ENCODE data around the gene TPT1. TPM values are rescaled to one million over a fixed set of nuclear protein-coding genes. Genes with fewer than 3 reads are reported as not detected.

The TPT1 gene
- total and polyA plus RNA-seq, 7 experiments from 2014 or later = 3,943 to 13,134 (median 5,986) TPM

GRCh38 chr13:45325806-45326205 is 15.2 kb downstream of the TPT1 start:
- Mint-ChIP-seq H3K4me1 (peaks cover 20 to 50% (median 40%) of the 10 kb centered on the region in 7 donors), H3K36me3 (peaks cover 0 to 4% (median 0%) of the 10 kb centered on the region in 5 donors), H3K27ac (peak overlapping the region in 2 of 9 donors; percentile 51 to 72), H3K4me3 (no peak overlapping the region), H3K27me3 (no peaks in the 10 kb centered on the region), H3K9me3 (no peaks in the 10 kb centered on the region)
- Histone ChIP-seq H3K9me3 (ENCODE audit: control insufficient read depth in 2 of 3, low read length in 3 of 3) (no peaks in the 10 kb centered on the region), H3K27ac (ENCODE audit: low read depth, low read length) (no peak overlapping the region), H3K4me1 (ENCODE audit: control insufficient read depth in 2 of 2, insufficient read depth in 2 of 2, low read length in 2 of 2) (peaks cover 14 to 34% of the 10 kb centered on the region in 2 donors), H3K27me3 (ENCODE audit: control insufficient read depth in 2 of 2, insufficient read depth in 2 of 2, low read length in 2 of 2) (no peaks in the 10 kb centered on the region), H3K36me3 (ENCODE audit: control insufficient read depth in 2 of 3, insufficient read depth in 3 of 3, low read length in 3 of 3) (no peaks in the 10 kb centered on the region), H3K4me3 (ENCODE audit: low read length) (no peak overlapping the region)
- intact Hi-C loops (cut with micrococcal nuclease) = no loop called here
- no peak for DNase-seq
- ATAC-seq = peak; percentile 33
- CTCF ChIA-PET = no interaction called here
- POLR2A ChIA-PET = interaction anchor here (0.8 to 1.3 kb wide), 2 partner anchors 11 to 15 kb away, joined by 3 to 5 read pairs; partner anchors contain the start of gene TPT1

DNA sequence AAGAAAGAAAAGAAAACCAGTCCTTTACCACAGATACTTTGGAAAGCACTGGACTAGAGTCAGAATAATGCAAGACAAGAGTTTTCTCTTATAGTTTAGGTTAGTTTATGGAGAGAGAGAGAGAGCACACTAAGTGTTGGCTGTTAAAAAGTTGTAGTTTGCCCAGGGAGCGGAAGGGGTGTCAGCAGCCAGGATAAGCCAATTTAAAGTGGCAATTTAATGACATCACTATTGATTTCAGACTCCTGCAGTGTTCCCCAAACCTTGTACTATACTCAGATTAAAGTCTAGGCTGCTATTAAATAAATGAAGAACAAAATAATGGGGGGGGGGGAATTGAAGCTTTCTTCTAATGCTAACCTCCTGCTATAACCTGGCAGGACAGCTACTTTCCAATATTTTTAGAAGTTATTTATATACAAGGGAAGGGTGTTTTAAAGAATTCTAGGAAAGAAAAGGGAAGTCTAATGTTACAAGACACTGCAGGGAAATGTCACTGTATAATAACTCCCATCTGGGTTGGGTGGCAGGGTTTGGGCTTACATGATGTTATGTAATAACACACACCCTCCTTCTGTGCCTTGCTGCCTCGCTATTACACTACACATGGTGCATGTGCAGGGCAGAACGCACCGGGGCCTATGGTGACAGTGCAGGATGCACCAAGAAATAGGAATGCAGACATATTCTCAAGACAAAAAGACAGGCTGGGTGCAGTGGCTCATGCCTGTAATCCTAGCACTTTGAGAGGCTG is 19.9 kb downstream of the TPT1 start:
- ChIA-PET CTCF (interaction anchor here (0.6 to 1.1 kb wide), 2 partner anchors 11 to 373 kb away, joined by 5 read pairs; no protein-coding TSS in a partner anchor), POLR2A (no interaction called here)
- no peak overlapping the region for H3K27ac ChIP-seq (ENCODE audit: low read depth, low read length)
- ATAC-seq (peak; percentile 63), DNase-seq (no peak)
- no peak overlapping the region for H3K27ac Mint-ChIP-seq
- no peaks in the 10 kb centered on the region for H3K36me3 ChIP-seq (ENCODE audit: control insufficient read depth in 2 of 3, insufficient read depth in 3 of 3, low read length in 3 of 3)
- H3K27me3 ChIP-seq (ENCODE audit: control insufficient read depth in 2 of 2, insufficient read depth in 2 of 2, low read length in 2 of 2) = no peaks in the 10 kb centered on the region
- intact Hi-C loops (cut with micrococcal nuclease) = no loop called here
- H3K27me3 Mint-ChIP-seq = peaks cover 0 to 2% (median 0%) of the 10 kb centered on the region in 5 donors
- H3K9me3 ChIP-seq (ENCODE audit: control insufficient read depth in 2 of 3, low read length in 3 of 3) = no peaks in the 10 kb centered on the region
- H3K36me3 Mint-ChIP-seq = no peaks in the 10 kb centered on the region
- no peak overlapping the region for H3K4me3 ChIP-seq (ENCODE audit: low read length)
- no peak overlapping the region for H3K4me3 Mint-ChIP-seq
- no peaks in the 10 kb centered on the region for H3K4me1 ChIP-seq (ENCODE audit: control insufficient read depth in 2 of 2, insufficient read depth in 2 of 2, low read length in 2 of 2)
- peaks cover 0 to 11% (median 7%) of the 10 kb centered on the region in 7 donors for H3K4me1 Mint-ChIP-seq
- H3K9me3 Mint-ChIP-seq = no peaks in the 10 kb centered on the region

DNA sequence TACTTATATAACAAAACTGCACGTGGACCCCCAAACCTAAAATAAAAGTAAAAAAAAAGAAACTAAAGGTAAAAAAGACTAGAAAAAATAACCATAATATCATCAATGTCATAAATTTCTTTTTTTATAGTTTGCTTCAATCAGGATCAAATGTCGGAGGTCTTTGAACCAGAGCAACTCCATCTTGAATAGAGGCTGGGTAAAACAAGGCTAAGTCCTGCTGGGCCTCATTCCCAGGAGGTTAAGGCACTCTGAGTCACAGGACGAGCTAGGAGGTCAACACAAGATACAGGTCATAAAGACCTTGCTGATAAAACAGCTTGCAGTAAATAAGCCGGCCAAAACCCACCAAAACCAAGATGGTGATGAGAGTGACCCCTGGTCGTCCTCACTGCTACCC is 24.0 kb downstream of the TPT1 start:
- H3K27ac ChIP-seq (ENCODE audit: low read depth, low read length) = no peak overlapping the region
- H3K4me3 Mint-ChIP-seq = no peak overlapping the region

DNA sequence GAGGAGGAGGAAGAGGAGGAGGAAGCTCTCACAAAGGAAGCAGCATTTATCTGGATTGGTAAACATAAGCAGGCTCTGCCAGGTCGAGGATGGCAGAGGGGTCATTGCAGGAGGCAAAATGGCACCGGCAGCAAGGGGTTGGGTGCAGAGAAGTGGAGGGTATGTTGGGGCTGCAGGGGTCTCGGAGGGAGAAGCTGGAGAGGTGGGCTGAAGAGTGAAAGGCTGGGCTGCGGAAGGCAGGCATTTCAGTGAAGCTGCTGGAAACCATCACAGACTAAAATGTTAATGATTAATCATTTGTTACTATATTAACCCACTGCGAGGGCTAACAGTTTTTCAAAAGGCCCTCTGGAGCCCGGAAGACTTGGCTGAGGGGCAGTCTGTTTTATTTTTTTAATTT is 24.6 kb downstream of the TPT1 start:
- peaks cover 0 to 6% (median 0%) of the 10 kb centered on the region in 5 donors for H3K27me3 Mint-ChIP-seq
- no peaks in the 10 kb centered on the region for H3K36me3 ChIP-seq (ENCODE audit: control insufficient read depth in 2 of 3, insufficient read depth in 3 of 3, low read length in 3 of 3)
- ChIA-PET CTCF (no interaction called here), POLR2A (no interaction called here)
- H3K27me3 ChIP-seq (ENCODE audit: control insufficient read depth in 2 of 2, insufficient read depth in 2 of 2, low read length in 2 of 2) = no peaks in the 10 kb centered on the region
- peaks cover 0 to 1% (median 0%) of the 10 kb centered on the region in 11 donors for H3K9me3 Mint-ChIP-seq
- H3K27ac Mint-ChIP-seq = no peak overlapping the region
- ATAC-seq (no peak), DNase-seq (no peak)
- H3K4me1 Mint-ChIP-seq = peaks cover 0 to 14% (median 2%) of the 10 kb centered on the region in 7 donors
- no peak overlapping the region for H3K4me3 ChIP-seq (ENCODE audit: low read length)
- H3K27ac ChIP-seq (ENCODE audit: low read depth, low read length) = no peak overlapping the region
- no peak overlapping the region for H3K4me3 Mint-ChIP-seq
- H3K9me3 ChIP-seq (ENCODE audit: control insufficient read depth in 2 of 3, low read length in 3 of 3) = no peaks in the 10 kb centered on the region
- peaks cover 0 to 4% of the 10 kb centered on the region in 2 donors for H3K4me1 ChIP-seq (ENCODE audit: control insufficient read depth in 2 of 2, insufficient read depth in 2 of 2, low read length in 2 of 2)
- intact Hi-C loops (cut with micrococcal nuclease) = no loop called here
- no peaks in the 10 kb centered on the region for H3K36me3 Mint-ChIP-seq

More for the DNA sequence above, 24.0 kb downstream of the TPT1 start:
- POLR2A ChIA-PET = no interaction called here
- no peaks in the 10 kb centered on the region for H3K27me3 ChIP-seq (ENCODE audit: control insufficient read depth in 2 of 2, insufficient read depth in 2 of 2, low read length in 2 of 2)
- ATAC-seq (no peak), DNase-seq (no peak)
- H3K4me1 ChIP-seq (ENCODE audit: control insufficient read depth in 2 of 2, insufficient read depth in 2 of 2, low read length in 2 of 2) = peaks cover 0 to under 1% of the 10 kb centered on the region in 2 donors
- Mint-ChIP-seq H3K4me1 (peaks cover 0 to 11% (median 0%) of the 10 kb centered on the region in 7 donors), H3K36me3 (no peaks in the 10 kb centered on the region), H3K27ac (no peak overlapping the region), H3K27me3 (peaks cover 0 to 6% (median 0%) of the 10 kb centered on the region in 5 donors), H3K9me3 (peaks cover 0 to 1% (median 0%) of the 10 kb centered on the region in 11 donors)
- intact Hi-C loops (cut with micrococcal nuclease) = no loop called here
- CTCF ChIA-PET = no interaction called here
- no peak overlapping the region for H3K4me3 ChIP-seq (ENCODE audit: low read length)
- no peaks in the 10 kb centered on the region for H3K36me3 ChIP-seq (ENCODE audit: control insufficient read depth in 2 of 3, insufficient read depth in 3 of 3, low read length in 3 of 3)
- no peaks in the 10 kb centered on the region for H3K9me3 ChIP-seq (ENCODE audit: control insufficient read depth in 2 of 3, low read length in 3 of 3)

GRCh38 chr13:45315520-45316167 is 25.3 kb downstream of the TPT1 start:
- H3K27ac Mint-ChIP-seq = no peak overlapping the region
- H3K4me1 Mint-ChIP-seq = peaks cover 6 to 19% (median 9%) of the 10 kb centered on the region in 7 donors
- no peaks in the 10 kb centered on the region for H3K27me3 ChIP-seq (ENCODE audit: control insufficient read depth in 2 of 2, insufficient read depth in 2 of 2, low read length in 2 of 2)
- ATAC-seq (no peak), DNase-seq (no peak)
- H3K36me3 Mint-ChIP-seq = no peaks in the 10 kb centered on the region
- H3K4me1 ChIP-seq (ENCODE audit: control insufficient read depth in 2 of 2, insufficient read depth in 2 of 2, low read length in 2 of 2) = peaks cover 4 to 7% of the 10 kb centered on the region in 2 donors
- H3K4me3 Mint-ChIP-seq = no peak overlapping the region
- H3K9me3 ChIP-seq (ENCODE audit: control insufficient read depth in 2 of 3, low read length in 3 of 3) = no peaks in the 10 kb centered on the region
- intact Hi-C loops (cut with micrococcal nuclease) = no loop called here
- peaks cover 0 to 8% (median 0%) of the 10 kb centered on the region in 5 donors for H3K27me3 Mint-ChIP-seq
- H3K27ac ChIP-seq (ENCODE audit: low read depth, low read length) = no peak overlapping the region
- ChIA-PET CTCF (no interaction called here), POLR2A (no interaction called here)
- H3K9me3 Mint-ChIP-seq = peaks cover 0 to 1% (median 0%) of the 10 kb centered on the region in 11 donors
- H3K4me3 ChIP-seq (ENCODE audit: low read length) = no peak overlapping the region
- H3K36me3 ChIP-seq (ENCODE audit: control insufficient read depth in 2 of 3, insufficient read depth in 3 of 3, low read length in 3 of 3) = no peaks in the 10 kb centered on the region

- no peaks in the 10 kb centered on the region for H3K27me3 ChIP-seq (ENCODE audit: control insufficient read depth in 2 of 2, insufficient read depth in 2 of 2, low read length in 2 of 2)
- no peak for ATAC-seq
- intact Hi-C loops (cut with micrococcal nuclease) = no loop called here
- no peaks in the 10 kb centered on the region for H3K36me3 ChIP-seq (ENCODE audit: control insufficient read depth in 2 of 3, insufficient read depth in 3 of 3, low read length in 3 of 3)
- DNase-seq = no peak
- H3K27me3 Mint-ChIP-seq = peaks cover 0 to 6% (median 0%) of the 10 kb centered on the region in 5 donors
- peaks cover 4 to 10% of the 10 kb centered on the region in 2 donors for H3K4me1 ChIP-seq (ENCODE audit: control insufficient read depth in 2 of 2, insufficient read depth in 2 of 2, low read length in 2 of 2)
- no peak overlapping the region for H3K4me3 Mint-ChIP-seq
- no peaks in the 10 kb centered on the region for H3K36me3 Mint-ChIP-seq
- H3K4me1 Mint-ChIP-seq = peaks cover 10 to 19% (median 14%) of the 10 kb centered on the region in 7 donors
- no peaks in the 10 kb centered on the region for H3K9me3 ChIP-seq (ENCODE audit: control insufficient read depth in 2 of 3, low read length in 3 of 3)
- POLR2A ChIA-PET = no interaction called here
- H3K9me3 Mint-ChIP-seq = peaks cover 0 to 1% (median 0%) of the 10 kb centered on the region in 11 donors
- H3K27ac ChIP-seq (ENCODE audit: low read depth, low read length) = no peak overlapping the region
- CTCF ChIA-PET = no interaction called here
- H3K4me3 ChIP-seq (ENCODE audit: low read length) = no peak overlapping the region
- H3K27ac Mint-ChIP-seq = no peak overlapping the region
Measured at GRCh38 chr13:45314822-45315221, 26.2 kb downstream of the TPT1 start.
